ENCODE results near the gene TKT.

GRCh38 chr3:53188720-53189119, 67.1 kb downstream of the TKT start:
- TF ChIP-seq CTCF (IDR thresholded peaks at IDR 0.05; ENCODE audit: poor library complexity, severe bottlenecking) (no peak), MXI1 (conservative IDR thresholded peaks at IDR 0.05; ENCODE audit: poor library complexity, severe bottlenecking) (no peak), EZH2 (IDR thresholded peaks at IDR 0.05; ENCODE audit: borderline replicate concordance, insufficient read depth, low read length, poor library complexity, severe bottlenecking) (no peak), SMC3 (conservative IDR thresholded peaks at IDR 0.05; ENCODE audit: poor library complexity) (no peak), TAF1 (IDR thresholded peaks at IDR 0.05; ENCODE audit: low read depth) (no peak), REST (IDR thresholded peaks at IDR 0.05; ENCODE audit: borderline replicate concordance) (no peak), RAD21 (conservative IDR thresholded peaks at IDR 0.05) (no peak), EP300 (conservative IDR thresholded peaks at IDR 0.05; ENCODE audit: poor library complexity, severe bottlenecking) (no peak)

Data from neural cell (in vitro differentiated cells).